Neural cell (in vitro differentiated cells): ENCODE measurements around the gene HES4. TPM values are rescaled to one million over a fixed set of nuclear protein-coding genes. Genes with fewer than 3 reads are reported as not detected.

Experiments used
- H2AFZ ChIP-seq: fragments of 200-600, 300-800 bp; sonication (generic), shearing (Covaris generic); 2 replicates; pipeline ENCODE4 v1.6.0; 2014; ENCODE audit warnings: low read depth, mild to moderate bottlenecking, antibody characterized with exemption, low read length, moderate library complexity
- H3F3A ChIP-seq: fragments of 200-600 bp; shearing (Covaris generic); 2 replicates; pipeline ENCODE4 v1.6.1; 2016; ENCODE audit warnings: mild to moderate bottlenecking, moderate library complexity, mixed read lengths, antibody characterized with exemption, low read length; ENCODE audit not compliant: insufficient read depth, poor library complexity, severe bottlenecking
- H3K27ac ChIP-seq: fragments of 200-600, 300-800 bp; sonication (generic), shearing (Covaris generic); 2 replicates; pipeline ENCODE4 v1.5.1; 2014; ENCODE audit warnings: mild to moderate bottlenecking, low read length, moderate library complexity
- H3K27me3 ChIP-seq: fragments of 300-800, 200-600 bp; sonication (generic), shearing (Covaris generic); 2 replicates; pipeline ENCODE4 v1.6.0; 2014; ENCODE audit warnings: mild to moderate bottlenecking, low read depth, low read length, moderate library complexity; ENCODE audit not compliant: insufficient read depth
- H3K36me3 ChIP-seq: fragments of 300-800, 200-600 bp; sonication (generic), shearing (Covaris generic); 2 replicates; pipeline ENCODE4 v1.5.1; 2014; ENCODE audit warnings: mild to moderate bottlenecking, antibody characterized with exemption, low read length, moderate library complexity; ENCODE audit not compliant: insufficient read depth
- H3K4me2 ChIP-seq: fragments of 300-800, 200-600 bp; sonication (generic), shearing (Covaris generic); 2 replicates; pipeline ENCODE4 v1.6.0; 2014; ENCODE audit warnings: mild to moderate bottlenecking, low read length
- H3K4me3 ChIP-seq: fragments of 300-800, 200-600 bp; sonication (generic), shearing (Covaris generic); 2 replicates; pipeline ENCODE4 v1.5.1; 2014; ENCODE audit warnings: mild to moderate bottlenecking, low read length, moderate library complexity
- H3K79me2 ChIP-seq: fragments of 200-600 bp; shearing (Covaris generic); replicated peaks from 2 replicates; pipeline ENCODE4 v1.6.0; 2014; ENCODE audit warnings: mild to moderate bottlenecking, low read length, moderate library complexity; ENCODE audit not compliant: insufficient read depth
- H3K9ac ChIP-seq: fragments of 300-800, 200-600 bp; sonication (generic), shearing (Covaris generic); 2 replicates; pipeline ENCODE4 v1.6.1; 2016; ENCODE audit warnings: mild to moderate bottlenecking, low read length, mixed read lengths
- H3K9me2 ChIP-seq: fragments of 200-600 bp; shearing (Covaris generic); 2 replicates; pipeline ENCODE4 v1.6.1; 2016; ENCODE audit warnings: mild to moderate bottlenecking, low read length, mixed read lengths; ENCODE audit not compliant: insufficient read depth
- H3K9me3 ChIP-seq: fragments of 200-600, 300-800 bp; sonication (generic), shearing (Covaris generic); 2 replicates; pipeline ENCODE4 v1.6.1; 2016; ENCODE audit warnings: mild to moderate bottlenecking, mixed run types, low read length, moderate library complexity, mixed read lengths
- H4K20me1 ChIP-seq: fragments of 200-600 bp; shearing (Covaris generic); 2 replicates; pipeline ENCODE4 v1.6.1; 2016; ENCODE audit warnings: mild to moderate bottlenecking, mixed run types; ENCODE audit not compliant: insufficient read depth
- EP300 ChIP-seq: fragments of 450-650 bp; conservative IDR thresholded peaks from 2 replicates; pipeline ENCODE4 v1.6.1; 2014; ENCODE audit warnings: antibody characterized with exemption, mild to moderate bottlenecking, moderate library complexity; ENCODE audit not compliant: poor library complexity, severe bottlenecking
- EZH2 ChIP-seq: fragments of 200-600, 300-800 bp; shearing (Covaris generic), sonication (generic); IDR thresholded peaks from 2 replicates; pipeline ENCODE4 v1.6.1; 2014; ENCODE audit warnings: antibody characterized with exemption, low read length, borderline replicate concordance, mild to moderate bottlenecking; ENCODE audit not compliant: insufficient read depth, poor library complexity, severe bottlenecking
- MXI1 ChIP-seq: fragments of 450-650 bp; conservative IDR thresholded peaks from 2 replicates; pipeline ENCODE4 v1.6.1; 2014; ENCODE audit warnings: antibody characterized with exemption, mild to moderate bottlenecking; ENCODE audit not compliant: poor library complexity, severe bottlenecking
- POLR2AphosphoS5 ChIP-seq: IDR thresholded peaks from 2 replicates; pipeline ENCODE4 v1.6.1; 2012
- RAD21 ChIP-seq: fragments of 450-650 bp; conservative IDR thresholded peaks from 2 replicates; pipeline ENCODE4 v1.6.1; 2014; ENCODE audit warnings: antibody characterized with exemption, mild to moderate bottlenecking, moderate library complexity
- SMC3 ChIP-seq: fragments of 450-650 bp; conservative IDR thresholded peaks from 2 replicates; pipeline ENCODE4 v1.6.1; 2014; ENCODE audit warnings: antibody characterized with exemption, mild to moderate bottlenecking, moderate library complexity; ENCODE audit not compliant: poor library complexity
- TAF1 ChIP-seq: IDR thresholded peaks from 2 replicates; pipeline ENCODE4 v1.6.1; 2012; ENCODE audit warnings: low read depth
- polyA plus RNA-seq: library from polyadenylated mRNA; depleted of rRNA; stranded (reverse); fragments of >200 nt; gene quantifications from 2 replicates; pipeline ENCODE4 v1.2.3, GENCODE V29; 2014
- TF ChIP-seq, protein P1 (sequence below): IDR thresholded peaks from 2 replicates; pipeline ENCODE4 v1.6.1; 2012; ENCODE audit warnings: borderline replicate concordance
- TF ChIP-seq, protein P2 (sequence below): fragments of 450-650 bp; IDR thresholded peaks from 2 replicates; pipeline ENCODE4 v1.5.1; 2014; ENCODE audit warnings: antibody characterized with exemption, mild to moderate bottlenecking, moderate library complexity; ENCODE audit not compliant: poor library complexity, severe bottlenecking

The HES4 gene
- polyA plus RNA-seq, 1 donor from 2014 or later, result 196 TPM

DNA sequence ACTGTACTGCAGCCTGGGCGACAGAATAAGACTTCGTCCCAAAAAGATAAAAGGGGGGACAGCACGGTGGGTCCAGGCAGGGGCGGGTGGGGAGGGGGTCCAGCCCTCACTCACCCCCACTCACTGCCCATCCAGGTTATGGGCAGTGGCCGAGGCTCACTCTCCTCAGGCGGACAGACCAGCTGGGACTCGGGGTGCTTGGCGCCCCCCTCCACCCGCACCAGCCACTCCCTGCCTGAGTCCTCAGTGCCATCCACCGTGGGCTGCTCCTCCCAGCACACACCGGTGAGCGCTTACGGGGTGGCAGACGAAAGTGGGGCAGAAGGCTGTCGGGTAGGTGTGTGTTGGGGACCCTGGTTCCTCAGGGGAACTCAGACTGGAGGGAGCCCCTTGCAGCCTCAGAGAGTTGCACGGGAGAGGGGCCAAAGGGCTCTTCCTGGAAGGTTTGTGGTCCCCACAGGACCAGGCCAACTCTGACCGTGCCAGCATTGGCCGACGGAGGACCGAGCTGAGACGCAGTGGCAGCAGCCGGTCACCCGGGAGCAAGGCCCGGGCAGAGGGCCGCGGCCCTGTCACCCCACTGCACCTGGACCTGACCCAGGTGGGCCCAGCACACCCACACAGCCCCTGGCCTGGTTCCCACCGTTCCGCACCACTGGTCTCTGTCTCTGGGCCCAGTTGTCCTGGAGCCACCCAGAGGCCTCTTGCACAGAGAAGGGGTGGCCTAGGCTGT lies 27.0 kb downstream of the HES4 start:
- Histone ChIP-seq H3K4me3 (no peak overlapping the region), H2AFZ (no peak overlapping the region), H3K27me3 (peaks cover 39% of the 10 kb centered on the region), H3K9me3 (no peaks in the 10 kb centered on the region), H3K36me3 (no peaks in the 10 kb centered on the region), H3F3A (no peaks in the 10 kb centered on the region), H3K9me2 (no peaks in the 10 kb centered on the region), H3K4me2 (no peak overlapping the region), H3K9ac (no peak overlapping the region), H3K27ac (no peak overlapping the region), H3K79me2 (no peaks in the 10 kb centered on the region), H4K20me1 (no peaks in the 10 kb centered on the region)
- TF ChIP-seq TAF1 (no peak), MXI1 (no peak), RAD21 (no peak), EZH2 (no peak), POLR2AphosphoS5 (no peak), SMC3 (no peak), EP300 (no peak)
- TF ChIP-seq, protein P1, sequence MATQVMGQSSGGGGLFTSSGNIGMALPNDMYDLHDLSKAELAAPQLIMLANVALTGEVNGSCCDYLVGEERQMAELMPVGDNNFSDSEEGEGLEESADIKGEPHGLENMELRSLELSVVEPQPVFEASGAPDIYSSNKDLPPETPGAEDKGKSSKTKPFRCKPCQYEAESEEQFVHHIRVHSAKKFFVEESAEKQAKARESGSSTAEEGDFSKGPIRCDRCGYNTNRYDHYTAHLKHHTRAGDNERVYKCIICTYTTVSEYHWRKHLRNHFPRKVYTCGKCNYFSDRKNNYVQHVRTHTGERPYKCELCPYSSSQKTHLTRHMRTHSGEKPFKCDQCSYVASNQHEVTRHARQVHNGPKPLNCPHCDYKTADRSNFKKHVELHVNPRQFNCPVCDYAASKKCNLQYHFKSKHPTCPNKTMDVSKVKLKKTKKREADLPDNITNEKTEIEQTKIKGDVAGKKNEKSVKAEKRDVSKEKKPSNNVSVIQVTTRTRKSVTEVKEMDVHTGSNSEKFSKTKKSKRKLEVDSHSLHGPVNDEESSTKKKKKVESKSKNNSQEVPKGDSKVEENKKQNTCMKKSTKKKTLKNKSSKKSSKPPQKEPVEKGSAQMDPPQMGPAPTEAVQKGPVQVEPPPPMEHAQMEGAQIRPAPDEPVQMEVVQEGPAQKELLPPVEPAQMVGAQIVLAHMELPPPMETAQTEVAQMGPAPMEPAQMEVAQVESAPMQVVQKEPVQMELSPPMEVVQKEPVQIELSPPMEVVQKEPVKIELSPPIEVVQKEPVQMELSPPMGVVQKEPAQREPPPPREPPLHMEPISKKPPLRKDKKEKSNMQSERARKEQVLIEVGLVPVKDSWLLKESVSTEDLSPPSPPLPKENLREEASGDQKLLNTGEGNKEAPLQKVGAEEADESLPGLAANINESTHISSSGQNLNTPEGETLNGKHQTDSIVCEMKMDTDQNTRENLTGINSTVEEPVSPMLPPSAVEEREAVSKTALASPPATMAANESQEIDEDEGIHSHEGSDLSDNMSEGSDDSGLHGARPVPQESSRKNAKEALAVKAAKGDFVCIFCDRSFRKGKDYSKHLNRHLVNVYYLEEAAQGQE, result no peak
- TF ChIP-seq, protein P2, sequence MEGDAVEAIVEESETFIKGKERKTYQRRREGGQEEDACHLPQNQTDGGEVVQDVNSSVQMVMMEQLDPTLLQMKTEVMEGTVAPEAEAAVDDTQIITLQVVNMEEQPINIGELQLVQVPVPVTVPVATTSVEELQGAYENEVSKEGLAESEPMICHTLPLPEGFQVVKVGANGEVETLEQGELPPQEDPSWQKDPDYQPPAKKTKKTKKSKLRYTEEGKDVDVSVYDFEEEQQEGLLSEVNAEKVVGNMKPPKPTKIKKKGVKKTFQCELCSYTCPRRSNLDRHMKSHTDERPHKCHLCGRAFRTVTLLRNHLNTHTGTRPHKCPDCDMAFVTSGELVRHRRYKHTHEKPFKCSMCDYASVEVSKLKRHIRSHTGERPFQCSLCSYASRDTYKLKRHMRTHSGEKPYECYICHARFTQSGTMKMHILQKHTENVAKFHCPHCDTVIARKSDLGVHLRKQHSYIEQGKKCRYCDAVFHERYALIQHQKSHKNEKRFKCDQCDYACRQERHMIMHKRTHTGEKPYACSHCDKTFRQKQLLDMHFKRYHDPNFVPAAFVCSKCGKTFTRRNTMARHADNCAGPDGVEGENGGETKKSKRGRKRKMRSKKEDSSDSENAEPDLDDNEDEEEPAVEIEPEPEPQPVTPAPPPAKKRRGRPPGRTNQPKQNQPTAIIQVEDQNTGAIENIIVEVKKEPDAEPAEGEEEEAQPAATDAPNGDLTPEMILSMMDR, result no peak

DNA sequence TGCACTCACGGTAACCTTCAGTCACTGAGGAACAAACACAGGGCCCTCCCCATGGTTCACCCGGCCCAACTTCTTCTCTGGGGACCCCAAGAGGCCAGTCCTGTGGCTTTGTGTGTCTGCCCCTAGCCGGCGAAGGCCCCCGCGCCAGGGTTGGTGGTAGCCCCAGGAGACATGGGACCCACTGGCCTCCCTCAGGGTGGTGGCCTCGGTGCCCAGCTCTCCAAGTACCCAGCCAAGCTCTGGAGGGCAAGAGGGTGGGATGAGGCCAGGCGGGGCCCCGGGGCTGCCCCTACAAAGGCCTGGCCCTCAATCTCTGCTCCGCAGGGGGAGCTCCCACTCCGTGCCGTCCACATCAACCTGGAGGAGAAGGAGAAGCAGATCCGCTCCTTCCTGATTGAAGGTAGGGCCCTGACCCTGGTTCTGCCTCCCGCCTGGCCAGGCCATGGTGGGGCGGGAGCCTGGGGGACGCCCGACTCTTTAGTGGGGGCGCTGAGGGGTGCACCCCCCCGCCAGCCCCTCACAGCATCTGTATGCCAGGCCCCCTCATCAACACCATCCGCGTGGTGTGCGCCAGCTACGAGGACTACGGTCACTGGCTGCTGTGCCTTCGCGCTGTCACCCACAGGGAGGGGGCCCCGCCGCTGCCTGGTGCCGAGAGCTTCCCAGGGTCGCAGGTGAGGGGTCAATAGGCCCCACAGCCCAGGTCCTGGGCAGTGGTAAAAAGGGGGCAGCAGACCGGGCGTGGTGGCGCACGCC lies 28.0 kb downstream of the HES4 start:
- Histone ChIP-seq H3K79me2 (no peaks in the 10 kb centered on the region), H4K20me1 (no peaks in the 10 kb centered on the region), H3K9me2 (no peaks in the 10 kb centered on the region), H3K9ac (no peak overlapping the region), H3K27me3 (peaks cover 49% of the 10 kb centered on the region), H2AFZ (no peak overlapping the region), H3K9me3 (no peaks in the 10 kb centered on the region), H3K4me2 (no peak overlapping the region), H3K27ac (no peak overlapping the region), H3K36me3 (no peaks in the 10 kb centered on the region), H3F3A (no peaks in the 10 kb centered on the region), H3K4me3 (no peak overlapping the region)
- TF ChIP-seq, protein P2, result no peak
- TF ChIP-seq SMC3, result no peak
- TF ChIP-seq, protein P1, result no peak
- TF ChIP-seq MXI1, result no peak
- no peak for TF ChIP-seq POLR2AphosphoS5
- TF ChIP-seq TAF1, result no peak
- TF ChIP-seq EZH2, result no peak
- no peak for TF ChIP-seq EP300
- TF ChIP-seq RAD21, result no peak
